IPS-18a (cell line): ENCODE results near the gene SPATS1.

Experiments
- H3K27ac ChIP-seq: one replicate; pipeline ENCODE4 v1.5.1; 2013; ENCODE audit warnings: low read length
- H3K27me3 ChIP-seq: one replicate; pipeline ENCODE4 v1.6.1; 2013; ENCODE audit warnings: mild to moderate bottlenecking, low read length; ENCODE audit not compliant: control insufficient read depth, insufficient read depth
- H3K36me3 ChIP-seq: one replicate; pipeline ENCODE4 v1.6.1; 2013; ENCODE audit warnings: low read depth, low read length; ENCODE audit not compliant: control insufficient read depth
- H3K4me1 ChIP-seq: one replicate; pipeline ENCODE4 v1.6.1; 2013; ENCODE audit warnings: low read depth, low read length; ENCODE audit not compliant: control insufficient read depth
- H3K4me3 ChIP-seq: one replicate; pipeline ENCODE4 v1.5.1; 2013; ENCODE audit warnings: low read length
- H3K9ac ChIP-seq: one replicate; pipeline ENCODE4 v1.6.1; 2013; ENCODE audit warnings: mild to moderate bottlenecking, low read length, moderate library complexity
- H3K9me3 ChIP-seq: one replicate; pipeline ENCODE4 v1.6.1; 2013; ENCODE audit warnings: low read depth, low read length; ENCODE audit not compliant: control insufficient read depth

The SPATS1 gene

GRCh38 chr6:44342489-44342888 is at the start of gene SPATS1:
SPATS1 (plus strand) TSS chr6:44342650; CDS start chr6:44343096, 446 bp downstream.
- H3K36me3 ChIP-seq: no peaks in the 10 kb centered on the region
- H3K4me1 ChIP-seq: no peaks in the 10 kb centered on the region
- no peak within 1 kb of the TSS for H3K9ac ChIP-seq
- H3K27ac ChIP-seq: no peak within 1 kb of the TSS
- H3K9me3 ChIP-seq: no peaks in the 10 kb centered on the region
- H3K4me3 ChIP-seq: no peak within 1 kb of the TSS
- no peaks in the 10 kb centered on the region for H3K27me3 ChIP-seq

GRCh38 chr6:44292661-44293365 is 49.6 kb upstream of the SPATS1 start:
- Histone ChIP-seq H3K9ac (no peak overlapping the region), H3K9me3 (no peaks in the 10 kb centered on the region), H3K4me3 (no peak overlapping the region), H3K4me1 (peaks cover under 1% of the 10 kb centered on the region), H3K27me3 (peaks cover 48% of the 10 kb centered on the region), H3K36me3 (no peaks in the 10 kb centered on the region), H3K27ac (no peak overlapping the region)

- Histone ChIP-seq H3K4me1 (peaks cover 6% of the 10 kb centered on the region), H3K36me3 (peaks cover under 1% of the 10 kb centered on the region), H3K9ac (no peak overlapping the region), H3K27ac (no peak overlapping the region), H3K9me3 (no peaks in the 10 kb centered on the region), H3K27me3 (peaks cover 50% of the 10 kb centered on the region), H3K4me3 (no peak overlapping the region)
These were observed 47.3 kb upstream of the SPATS1 start for GRCh38 chr6:44294832-44295791.

- H3K36me3 ChIP-seq: peaks cover 23% of the 10 kb centered on the region
- H3K9me3 ChIP-seq: no peaks in the 10 kb centered on the region
- H3K9ac ChIP-seq: peak overlapping the region; percentile 59
- no peak overlapping the region for H3K27ac ChIP-seq
- H3K4me1 ChIP-seq: peaks cover 6% of the 10 kb centered on the region
- peaks cover 42% of the 10 kb centered on the region for H3K27me3 ChIP-seq
- peak overlapping the region; percentile 74 for H3K4me3 ChIP-seq
These were observed 45.1 kb upstream of the SPATS1 start for GRCh38 chr6:44297063-44298038.

- H3K27ac ChIP-seq: no peak overlapping the region
- H3K4me3 ChIP-seq: peak overlapping the region; percentile 74
- peak overlapping the region; percentile 59 for H3K9ac ChIP-seq
- H3K4me1 ChIP-seq: peaks cover 6% of the 10 kb centered on the region
- no peaks in the 10 kb centered on the region for H3K9me3 ChIP-seq
- H3K27me3 ChIP-seq: peaks cover 38% of the 10 kb centered on the region
- peaks cover 31% of the 10 kb centered on the region for H3K36me3 ChIP-seq
These were observed 44.2 kb upstream of the SPATS1 start for GRCh38 chr6:44298055-44298803.

GRCh38 chr6:44298864-44299263 is 43.6 kb upstream of the SPATS1 start:
- H3K27ac ChIP-seq: no peak overlapping the region
- peaks cover 6% of the 10 kb centered on the region for H3K4me1 ChIP-seq
- peaks cover 38% of the 10 kb centered on the region for H3K36me3 ChIP-seq
- H3K9me3 ChIP-seq: no peaks in the 10 kb centered on the region
- H3K9ac ChIP-seq: no peak overlapping the region
- H3K27me3 ChIP-seq: peaks cover 38% of the 10 kb centered on the region
- no peak overlapping the region for H3K4me3 ChIP-seq

- Histone ChIP-seq H3K4me3 (no peak overlapping the region), H3K27ac (no peak overlapping the region), H3K36me3 (peaks cover 45% of the 10 kb centered on the region), H3K9me3 (no peaks in the 10 kb centered on the region), H3K27me3 (peaks cover 32% of the 10 kb centered on the region), H3K9ac (no peak overlapping the region), H3K4me1 (peaks cover 6% of the 10 kb centered on the region)
These were observed 42.1 kb upstream of the SPATS1 start for GRCh38 chr6:44300292-44300823.

GRCh38 chr6:44301106-44301505 is 41.3 kb upstream of the SPATS1 start:
- Histone ChIP-seq H3K27me3 (peaks cover 24% of the 10 kb centered on the region), H3K36me3 (peaks cover 53% of the 10 kb centered on the region), H3K4me1 (peaks cover 6% of the 10 kb centered on the region)

GRCh38 chr6:44301782-44302564 is 40.5 kb upstream of the SPATS1 start:
- Histone ChIP-seq H3K36me3 (peaks cover 61% of the 10 kb centered on the region), H3K9ac (no peak overlapping the region), H3K27me3 (peaks cover 16% of the 10 kb centered on the region), H3K27ac (no peak overlapping the region), H3K9me3 (no peaks in the 10 kb centered on the region), H3K4me3 (no peak overlapping the region), H3K4me1 (peaks cover 6% of the 10 kb centered on the region)

More at GRCh38 chr6:44301106-44301505, 41.3 kb upstream of the SPATS1 start:
- H3K4me3 ChIP-seq: no peak overlapping the region
- no peak overlapping the region for H3K9ac ChIP-seq
- H3K9me3 ChIP-seq: no peaks in the 10 kb centered on the region
- H3K27ac ChIP-seq: no peak overlapping the region

GRCh38 chr6:44302856-44303255 is 39.6 kb upstream of the SPATS1 start:
- Histone ChIP-seq H3K36me3 (peaks cover 67% of the 10 kb centered on the region), H3K9me3 (no peaks in the 10 kb centered on the region), H3K4me3 (no peak overlapping the region), H3K4me1 (peaks cover 5% of the 10 kb centered on the region), H3K27me3 (peaks cover 10% of the 10 kb centered on the region), H3K9ac (no peak overlapping the region), H3K27ac (no peak overlapping the region)
